Measurements from ENCODE around the gene RPTOR.

The RPTOR gene

GRCh38 chr17:80943346-80944145 lies 398.9 kb downstream of the RPTOR start:
- DNase-seq (ENCODE audit: low read depth in 2 of 2) = no peak

GRCh38 chr17:80944326-80944725 lies 399.7 kb downstream of the RPTOR start:
- DNase-seq (ENCODE audit: low read depth in 2 of 2) = no peak

- DNase-seq (ENCODE audit: low read depth in 2 of 2) = no peak
Observed at GRCh38 chr17:80945736-80946135, 401.1 kb downstream of the RPTOR start.

DNA sequence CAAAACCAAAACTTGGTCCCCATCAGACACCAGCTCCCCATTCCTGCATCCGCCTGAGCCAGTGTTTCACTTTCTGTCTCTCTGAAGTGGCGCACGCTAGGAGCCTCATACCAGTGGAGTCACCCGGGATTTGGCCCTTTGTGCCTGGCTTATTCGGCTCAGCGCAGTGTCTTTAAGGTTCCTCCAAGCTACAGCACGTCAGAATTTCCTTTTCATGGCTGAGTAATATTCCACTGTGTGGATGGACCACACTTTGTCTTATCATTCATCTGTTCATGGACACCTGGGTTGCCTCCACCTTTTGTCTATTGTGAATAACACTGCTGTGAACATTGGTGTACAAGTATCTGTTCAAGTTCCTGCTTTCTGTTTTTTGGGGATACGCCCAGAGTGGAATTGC lies 401.8 kb downstream of the RPTOR start:
- DNase-seq (ENCODE audit: low read depth in 2 of 2) = no peak

GRCh38 chr17:80947200-80947940 lies 402.7 kb downstream of the RPTOR start:
- no peak for DNase-seq (ENCODE audit: low read depth in 2 of 2)

DNA sequence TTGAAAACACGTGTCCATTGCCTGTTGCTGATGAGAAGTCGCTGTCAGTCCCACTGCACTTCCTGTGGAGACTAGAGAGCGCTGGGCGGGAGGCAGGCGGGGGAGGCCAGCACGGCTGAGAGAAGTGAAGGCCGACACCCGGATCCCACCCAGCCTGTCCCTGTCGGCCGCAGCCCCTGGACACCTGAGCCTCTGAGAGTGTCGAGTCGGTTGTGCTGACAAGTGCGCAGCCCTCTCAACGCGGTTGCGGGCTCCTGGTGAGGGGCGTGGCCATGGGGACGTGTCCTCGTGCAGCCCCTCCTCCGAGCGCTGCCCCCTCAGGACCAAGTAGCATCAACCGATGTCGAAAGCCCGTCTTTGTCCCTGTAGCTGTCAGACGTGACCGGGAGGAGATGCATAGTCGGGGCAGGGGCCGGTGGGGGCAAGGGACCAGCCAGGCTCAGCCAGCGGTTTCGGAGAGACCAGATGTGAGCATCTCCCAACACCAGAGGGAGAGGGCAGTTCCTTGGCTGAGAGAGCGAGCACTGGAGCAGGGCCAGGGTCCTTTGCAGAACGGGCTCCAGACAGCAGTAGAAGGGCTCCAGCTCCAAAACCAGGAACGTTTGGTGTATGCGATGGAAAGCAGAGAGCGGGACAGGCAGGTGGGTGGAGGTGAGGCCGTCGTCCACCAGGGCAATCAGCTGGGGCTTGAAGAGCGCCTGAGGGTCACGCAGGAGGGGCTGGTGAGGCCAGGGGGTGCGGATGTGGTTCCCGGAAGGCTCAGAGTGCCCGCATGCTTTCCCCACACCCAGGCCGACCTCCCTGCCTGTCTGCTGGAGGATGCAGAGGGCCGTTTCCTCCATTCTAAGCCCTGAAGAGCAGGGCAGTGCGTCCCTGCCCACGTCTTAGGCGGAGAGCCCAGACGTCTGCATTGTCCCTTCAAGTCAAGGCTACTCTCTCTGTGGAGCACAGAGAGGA lies 403.7 kb downstream of the RPTOR start:
- DNase-seq (ENCODE audit: low read depth in 2 of 2) = no peak

DNA sequence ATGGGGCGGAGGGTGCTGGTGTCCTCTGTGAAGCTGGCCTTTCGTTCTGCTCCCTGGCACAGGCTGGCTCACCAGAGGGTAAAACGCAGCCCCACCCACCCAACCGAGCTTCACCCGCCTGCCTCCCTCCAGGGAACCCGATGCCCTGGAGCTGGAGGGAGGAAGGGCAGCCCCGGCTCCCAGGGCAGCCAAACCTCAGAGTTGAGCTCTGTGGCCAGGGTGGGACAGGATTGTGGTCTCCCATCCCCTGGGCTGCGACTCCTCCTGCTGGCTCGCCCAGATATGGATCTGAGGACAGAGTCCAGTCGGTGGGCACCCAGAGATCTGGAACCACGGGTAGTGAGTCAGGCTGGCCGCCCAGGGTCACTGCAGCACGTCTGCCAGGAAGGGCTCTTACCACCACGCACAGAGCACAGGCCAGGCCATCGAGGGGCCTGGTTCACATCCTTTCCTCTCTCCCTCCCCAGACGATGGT lies 404.4 kb downstream of the RPTOR start:
- no peak for DNase-seq (ENCODE audit: low read depth in 2 of 2)

GRCh38 chr17:80949451-80950421 lies 405.1 kb downstream of the RPTOR start:
- DNase-seq (ENCODE audit: low read depth in 2 of 2) = no peak

- DNase-seq (ENCODE audit: low read depth in 2 of 2) = no peak
Observed at GRCh38 chr17:80950466-80951120, 406.0 kb downstream of the RPTOR start.

DNA sequence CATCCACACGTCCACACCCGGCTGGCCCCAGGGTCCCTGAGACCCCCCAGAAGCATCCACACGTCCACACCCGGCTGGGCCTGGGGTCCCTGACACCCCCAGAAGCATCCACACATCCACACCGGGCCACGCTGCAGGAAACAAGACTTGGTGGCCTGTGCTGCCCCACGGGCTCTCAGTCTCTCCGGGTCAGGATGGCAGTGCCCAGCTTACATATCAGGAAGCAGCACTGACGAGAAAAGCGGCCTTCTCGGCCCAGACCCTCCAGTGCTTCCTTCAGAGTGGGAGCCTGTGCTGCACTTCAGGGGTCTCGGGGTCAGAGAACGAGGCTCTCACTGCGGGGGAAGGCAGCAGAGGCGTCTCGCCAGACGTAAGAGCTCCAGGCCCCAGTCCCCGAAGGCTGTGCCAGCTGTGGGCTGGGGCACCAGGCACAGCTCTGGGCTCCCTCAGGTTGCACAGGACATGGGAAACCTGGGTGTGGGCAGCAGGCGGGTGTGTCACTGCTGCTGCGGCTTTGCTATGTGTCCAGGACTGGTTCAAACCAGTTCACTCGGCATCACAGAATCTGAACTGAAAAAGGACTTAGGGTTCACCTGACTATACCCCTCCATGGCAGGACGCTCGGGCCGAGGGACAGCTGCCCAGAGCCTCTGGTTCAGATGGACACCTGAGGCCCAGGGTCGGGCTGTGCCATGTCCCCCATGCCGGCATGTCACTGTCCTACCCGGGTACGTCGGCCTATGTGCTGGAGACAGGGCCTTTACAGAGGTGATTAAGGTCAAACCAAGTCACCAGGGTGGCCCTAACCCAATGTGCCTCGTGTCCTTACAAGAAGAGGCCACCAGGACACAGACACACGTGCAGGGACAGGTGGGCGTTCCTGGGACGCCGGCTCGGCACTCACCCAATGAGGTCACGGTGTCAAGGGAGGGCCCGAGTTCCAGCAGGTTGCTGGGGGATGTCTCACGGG lies 406.8 kb downstream of the RPTOR start:
- no peak for DNase-seq (ENCODE audit: low read depth in 2 of 2)

- no peak for DNase-seq (ENCODE audit: low read depth in 2 of 2)
Observed at GRCh38 chr17:80952291-80952690, 407.7 kb downstream of the RPTOR start.

GRCh38 chr17:80953471-80954315 lies 409.1 kb downstream of the RPTOR start:
- no peak for DNase-seq (ENCODE audit: low read depth in 2 of 2)

- DNase-seq (ENCODE audit: low read depth in 2 of 2) = no peak
Observed at GRCh38 chr17:80955078-80955477, 410.4 kb downstream of the RPTOR start.

DNA sequence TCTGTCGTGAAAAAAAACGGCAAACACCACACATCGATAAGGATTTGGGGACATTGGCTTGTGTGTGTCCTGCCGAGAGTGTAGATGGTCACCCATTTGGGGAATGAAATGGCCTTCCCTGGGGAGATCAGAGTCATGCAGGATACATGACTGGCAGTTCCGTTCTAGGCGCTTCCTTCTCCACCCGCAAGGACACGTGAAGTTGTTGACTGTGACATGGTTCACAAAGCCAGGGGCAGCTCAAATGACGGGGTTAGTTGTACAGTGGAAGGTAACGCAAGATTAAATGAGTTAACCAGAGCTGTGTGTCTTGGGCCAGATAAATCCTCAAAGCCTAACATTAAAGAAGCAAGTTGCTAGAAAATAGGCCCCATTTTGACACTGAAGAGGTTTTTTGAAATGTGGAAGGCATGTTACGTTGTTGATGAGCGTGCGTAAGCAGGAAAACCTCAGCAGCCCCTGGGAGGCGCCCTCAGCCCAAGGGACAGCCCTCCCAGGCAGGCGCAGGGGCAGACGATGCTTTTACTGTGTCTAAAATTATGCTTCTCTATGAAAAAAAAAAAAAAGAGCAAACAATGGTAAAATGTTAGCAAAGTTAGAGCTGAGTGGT lies 411.1 kb downstream of the RPTOR start:
- DNase-seq (ENCODE audit: low read depth in 2 of 2) = no peak

- DNase-seq (ENCODE audit: low read depth in 2 of 2) = no peak
Observed at GRCh38 chr17:80956321-80957190, 411.9 kb downstream of the RPTOR start.

DNA sequence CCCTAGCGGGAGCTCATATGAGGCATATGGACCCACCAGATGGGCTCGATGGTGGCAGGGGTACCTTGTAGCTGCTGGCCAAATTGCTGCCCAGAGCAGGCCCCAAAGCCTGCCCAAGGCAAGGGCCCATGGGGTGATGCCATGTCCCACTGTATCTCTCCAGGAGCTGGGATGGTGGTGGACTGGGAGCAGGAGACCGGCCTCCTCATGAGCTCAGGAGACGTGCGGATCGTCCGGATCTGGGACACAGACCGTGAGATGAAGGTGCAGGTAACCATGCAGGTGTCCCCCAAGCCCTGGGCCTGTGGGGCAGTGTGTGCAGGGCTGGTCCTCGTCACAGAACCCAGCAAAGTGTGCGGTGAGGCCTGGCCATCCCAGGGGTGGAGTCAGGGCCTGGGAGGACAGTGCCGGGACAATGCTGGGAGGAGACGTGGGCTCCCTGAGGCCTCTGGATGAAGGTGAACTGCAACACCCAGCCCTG lies 412.9 kb downstream of the RPTOR start:
- DNase-seq (ENCODE audit: low read depth in 2 of 2) = no peak
